ENCODE results near the gene SRPRB. TPM values are rescaled to one million over a fixed set of nuclear protein-coding genes. Genes with fewer than 3 reads are reported as not detected.

SRPRB gene
- total RNA-seq, 1 donor from 2014 or later, result 80.9 TPM

DNA sequence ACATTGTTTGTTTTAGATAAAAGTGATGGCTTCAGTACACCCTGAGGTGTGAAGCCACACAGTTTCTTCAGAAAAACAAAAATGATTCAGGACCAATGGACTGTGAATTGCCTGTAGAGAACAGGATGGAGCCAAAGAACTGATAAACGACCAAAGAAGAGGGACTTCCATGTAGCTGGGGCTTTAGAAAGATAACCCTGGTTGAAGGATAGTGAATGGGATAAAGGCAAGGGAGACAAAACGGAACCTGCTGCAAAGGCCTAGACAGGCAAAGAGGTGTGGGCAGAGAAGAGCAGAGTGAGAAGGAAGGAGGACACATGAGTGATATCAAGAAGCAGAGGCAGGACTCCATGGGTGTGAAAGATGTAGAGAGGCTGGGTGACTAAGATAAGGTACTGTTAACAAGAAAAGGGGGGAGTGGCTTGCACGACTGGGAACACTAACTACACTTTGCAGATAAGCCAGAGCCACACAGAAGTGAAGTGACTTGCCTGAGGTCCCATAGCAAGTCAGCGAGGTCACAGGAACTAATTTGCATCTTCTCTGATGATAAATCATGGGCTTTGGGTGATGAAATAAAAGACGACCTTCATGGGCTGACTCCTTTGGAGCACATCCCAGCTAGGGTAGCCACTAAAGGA is 45.8 kb downstream of the SRPRB start:
- no peak for DNase-seq (ENCODE audit: extremely low spot score, unreplicated experiment)
- H3K9me3 Mint-ChIP-seq, result no peaks in the 10 kb centered on the region
- H3K27me3 Mint-ChIP-seq, result no peaks in the 10 kb centered on the region
- H3K27ac Mint-ChIP-seq, result no peak overlapping the region
- no peaks in the 10 kb centered on the region for H3K4me1 Mint-ChIP-seq (ENCODE audit: unreplicated experiment)
- H3K4me3 Mint-ChIP-seq, result no peak overlapping the region
- no peaks in the 10 kb centered on the region for H3K36me3 Mint-ChIP-seq
- TF ChIP-seq, protein P1, sequence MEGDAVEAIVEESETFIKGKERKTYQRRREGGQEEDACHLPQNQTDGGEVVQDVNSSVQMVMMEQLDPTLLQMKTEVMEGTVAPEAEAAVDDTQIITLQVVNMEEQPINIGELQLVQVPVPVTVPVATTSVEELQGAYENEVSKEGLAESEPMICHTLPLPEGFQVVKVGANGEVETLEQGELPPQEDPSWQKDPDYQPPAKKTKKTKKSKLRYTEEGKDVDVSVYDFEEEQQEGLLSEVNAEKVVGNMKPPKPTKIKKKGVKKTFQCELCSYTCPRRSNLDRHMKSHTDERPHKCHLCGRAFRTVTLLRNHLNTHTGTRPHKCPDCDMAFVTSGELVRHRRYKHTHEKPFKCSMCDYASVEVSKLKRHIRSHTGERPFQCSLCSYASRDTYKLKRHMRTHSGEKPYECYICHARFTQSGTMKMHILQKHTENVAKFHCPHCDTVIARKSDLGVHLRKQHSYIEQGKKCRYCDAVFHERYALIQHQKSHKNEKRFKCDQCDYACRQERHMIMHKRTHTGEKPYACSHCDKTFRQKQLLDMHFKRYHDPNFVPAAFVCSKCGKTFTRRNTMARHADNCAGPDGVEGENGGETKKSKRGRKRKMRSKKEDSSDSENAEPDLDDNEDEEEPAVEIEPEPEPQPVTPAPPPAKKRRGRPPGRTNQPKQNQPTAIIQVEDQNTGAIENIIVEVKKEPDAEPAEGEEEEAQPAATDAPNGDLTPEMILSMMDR (conservative IDR thresholded peaks at IDR 0.05), result no peak

DNA sequence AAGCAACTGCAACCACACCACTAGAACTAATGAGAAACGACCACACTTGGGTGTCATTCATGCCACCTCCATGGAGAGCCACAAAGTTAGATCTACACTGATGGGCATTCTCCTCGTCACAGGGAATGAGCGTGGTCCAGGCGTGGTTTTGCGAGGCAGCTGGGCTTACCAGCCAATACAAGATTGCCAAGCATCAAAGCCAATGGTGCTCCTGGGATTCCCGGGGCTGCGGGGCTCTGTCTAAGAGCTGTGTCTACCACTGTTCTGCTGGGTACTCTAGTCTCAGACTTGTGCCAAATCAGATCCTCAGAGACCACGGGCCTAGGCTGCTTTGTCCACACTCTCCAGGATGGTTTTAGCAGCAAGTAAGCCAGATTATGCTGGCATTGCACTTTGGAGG is 46.3 kb downstream of the SRPRB start:
- TF ChIP-seq, protein P1 (conservative IDR thresholded peaks at IDR 0.05), result no peak
- Mint-ChIP-seq H3K36me3 (no peaks in the 10 kb centered on the region), H3K4me1 (ENCODE audit: unreplicated experiment) (no peaks in the 10 kb centered on the region), H3K27me3 (no peaks in the 10 kb centered on the region), H3K9me3 (no peaks in the 10 kb centered on the region), H3K4me3 (no peak overlapping the region), H3K27ac (no peak overlapping the region)
- DNase-seq (ENCODE audit: extremely low spot score, unreplicated experiment), result no peak

DNA sequence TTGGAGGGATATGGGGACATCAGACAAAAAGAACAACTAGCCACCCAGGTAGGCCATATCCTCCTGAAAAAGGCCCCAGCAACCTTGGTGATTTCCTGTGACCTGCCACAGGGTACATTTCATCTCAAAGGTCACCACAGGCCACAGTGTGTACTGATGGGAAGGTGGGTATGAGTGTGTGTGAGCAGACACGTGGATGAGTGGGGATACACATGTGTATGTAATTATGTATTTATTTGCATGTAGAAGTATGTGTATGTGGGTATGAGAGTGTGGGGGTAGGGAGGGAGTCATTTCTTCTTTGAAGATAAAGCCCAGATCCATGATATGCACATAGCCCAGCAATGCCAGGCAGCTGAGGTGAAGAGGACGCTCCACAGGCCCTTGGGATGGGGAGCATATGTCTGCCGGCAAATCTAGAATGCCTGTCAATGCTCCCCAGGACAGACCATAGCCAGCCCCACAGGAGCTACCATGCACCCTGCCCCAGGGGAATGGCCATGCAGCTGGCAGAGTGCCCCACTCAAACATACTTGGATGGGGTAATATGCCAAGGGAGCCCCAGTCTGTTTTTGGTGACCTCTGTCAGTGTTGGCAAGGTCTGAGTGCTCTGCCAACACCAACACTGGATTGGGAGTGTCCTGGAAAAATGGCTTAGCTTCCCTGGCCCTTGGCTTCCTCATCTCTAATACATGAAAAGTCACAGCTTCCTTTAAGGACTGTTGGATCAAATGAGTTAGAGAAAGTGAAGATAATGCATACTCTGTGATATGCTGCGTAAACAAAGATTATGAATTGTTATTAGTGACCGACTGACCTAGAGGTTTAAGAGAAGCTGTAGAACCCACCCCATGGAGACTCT is 47.7 kb downstream of the SRPRB start:
- DNase-seq (ENCODE audit: extremely low spot score, unreplicated experiment), result no peak
- Mint-ChIP-seq H3K4me3 (no peak overlapping the region), H3K27ac (no peak overlapping the region), H3K4me1 (ENCODE audit: unreplicated experiment) (no peaks in the 10 kb centered on the region), H3K27me3 (no peaks in the 10 kb centered on the region), H3K36me3 (no peaks in the 10 kb centered on the region), H3K9me3 (no peaks in the 10 kb centered on the region)
- TF ChIP-seq, protein P1 (conservative IDR thresholded peaks at IDR 0.05), result no peak

DNA sequence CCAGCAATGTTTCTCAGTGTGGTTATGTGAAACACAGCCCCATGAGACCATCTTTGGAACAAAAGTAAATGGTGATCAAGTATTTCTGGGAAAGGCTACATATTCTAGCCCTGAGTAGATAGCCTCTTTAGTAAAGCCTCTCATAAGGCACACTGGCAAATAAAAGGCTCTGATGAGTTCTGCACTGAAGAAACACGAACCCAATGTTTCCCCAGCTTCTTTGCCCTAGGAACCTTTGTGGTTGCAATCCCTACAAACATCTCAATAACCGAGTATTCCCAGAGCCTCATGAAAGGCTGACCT is 48.3 kb downstream of the SRPRB start:
- Mint-ChIP-seq H3K4me1 (ENCODE audit: unreplicated experiment) (no peaks in the 10 kb centered on the region), H3K27me3 (no peaks in the 10 kb centered on the region), H3K36me3 (no peaks in the 10 kb centered on the region), H3K4me3 (no peak overlapping the region), H3K9me3 (no peaks in the 10 kb centered on the region), H3K27ac (no peak overlapping the region)
- TF ChIP-seq, protein P1 (conservative IDR thresholded peaks at IDR 0.05), result no peak
- no peak for DNase-seq (ENCODE audit: extremely low spot score, unreplicated experiment)

DNA sequence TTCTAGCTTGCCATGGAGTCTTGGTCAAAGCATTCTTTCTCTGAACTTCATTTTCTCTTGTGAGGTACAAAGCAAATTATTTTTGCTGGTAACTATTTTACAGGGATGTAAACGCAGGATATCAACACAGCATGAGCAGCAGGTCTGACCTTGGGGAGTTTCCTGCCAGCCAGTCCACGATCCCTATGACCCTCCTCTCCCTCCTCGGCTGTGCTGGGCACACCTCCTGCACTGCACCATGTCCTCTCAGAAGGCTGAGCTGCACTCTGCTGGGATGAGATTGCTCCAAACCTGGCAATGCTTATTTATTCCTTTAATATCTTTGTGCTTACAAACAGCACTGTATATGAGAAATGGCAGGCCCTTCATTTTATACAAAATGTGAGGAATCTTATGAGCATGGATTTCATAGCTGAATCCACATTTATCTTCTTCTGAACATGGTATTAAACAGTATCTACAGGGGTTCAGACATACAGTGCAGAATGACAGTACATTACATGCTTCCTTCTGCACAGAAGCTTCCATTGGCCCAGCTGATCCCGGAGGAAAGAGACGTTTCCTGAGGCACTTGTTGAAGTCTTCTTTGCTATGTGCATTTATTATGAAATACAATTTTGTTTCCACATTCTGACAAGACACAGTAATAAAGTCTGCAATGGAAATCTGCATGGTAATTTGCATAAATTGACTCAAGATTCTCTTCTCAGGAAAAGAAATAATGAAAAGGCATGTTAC is 48.8 kb downstream of the SRPRB start:
- H3K36me3 Mint-ChIP-seq, result no peaks in the 10 kb centered on the region
- H3K27me3 Mint-ChIP-seq, result no peaks in the 10 kb centered on the region
- no peak for DNase-seq (ENCODE audit: extremely low spot score, unreplicated experiment)
- H3K4me1 Mint-ChIP-seq (ENCODE audit: unreplicated experiment), result no peaks in the 10 kb centered on the region
- H3K27ac Mint-ChIP-seq, result no peak overlapping the region
- H3K4me3 Mint-ChIP-seq, result no peak overlapping the region
- TF ChIP-seq, protein P1 (conservative IDR thresholded peaks at IDR 0.05), result no peak
- H3K9me3 Mint-ChIP-seq, result no peaks in the 10 kb centered on the region

Measured in type B pancreatic cell (in vitro differentiated cells).